Natural killer cell treated with Interleukin-12 subunit alpha and Interleukin-12 subunit beta and Interleukin-15 and Interleukin-18, amount 100 ng/mL, for 72 hours (primary cell): Measurements from ENCODE around the gene ADAMTS17. TPM values are rescaled to one million over a fixed set of nuclear protein-coding genes. Genes with fewer than 3 reads are reported as not detected.

Source experiments
- ATAC-seq, 2 donors: fragments of 150-1000 bp; cut with Tn5 transposase in 1 of 2; sonication (Bioruptor Pico), chemical (Tn5 transposase) in 1 of 2; 2 replicates each; pipeline ENCODE4 v1.10.0; 2021
- DNase-seq: peaks from one replicate; pipeline ENCODE4 v3.0.0; 2022; ENCODE audit warnings: low spot score
- H3K27ac Mint-ChIP-seq, 2 donors: 1 replicate in 1 of 2; 2 replicates in 1 of 2; pipeline ENCODE4 v1.8.0; 2022; ENCODE audit warnings: mixed read lengths in 2 of 2, mild to moderate bottlenecking in 1 of 2, moderate library complexity in 1 of 2
- H3K27me3 Mint-ChIP-seq, 2 donors: 1 replicate in 1 of 2; 2 replicates in 1 of 2; pipeline ENCODE4 v1.8.0; 2022; ENCODE audit warnings: mixed read lengths in 2 of 2
- H3K36me3 Mint-ChIP-seq: one replicate; pipeline ENCODE4 v1.8.0; 2022; ENCODE audit warnings: mixed read lengths
- H3K4me1 Mint-ChIP-seq, 2 donors: 1 replicate in 1 of 2; 2 replicates in 1 of 2; pipeline ENCODE4 v1.8.0; 2022; ENCODE audit warnings: low read depth in 2 of 2, mixed read lengths in 2 of 2, mild to moderate bottlenecking in 1 of 2
- H3K4me3 Mint-ChIP-seq: one replicate; pipeline ENCODE4 v1.8.0; 2022; ENCODE audit warnings: mixed read lengths
- H3K9me3 Mint-ChIP-seq: 2 replicates; pipeline ENCODE4 v1.8.0; 2022; ENCODE audit warnings: mixed read lengths
- total RNA-seq, 2 donors: library from RNA; stranded (reverse); gene quantifications; one replicate each; pipeline ENCODE4 v1.2.3, GENCODE V29; 2022

The ADAMTS17 gene
- total RNA-seq, 2 donors from 2014 or later, result 0.31 to 0.59 TPM

DNA sequence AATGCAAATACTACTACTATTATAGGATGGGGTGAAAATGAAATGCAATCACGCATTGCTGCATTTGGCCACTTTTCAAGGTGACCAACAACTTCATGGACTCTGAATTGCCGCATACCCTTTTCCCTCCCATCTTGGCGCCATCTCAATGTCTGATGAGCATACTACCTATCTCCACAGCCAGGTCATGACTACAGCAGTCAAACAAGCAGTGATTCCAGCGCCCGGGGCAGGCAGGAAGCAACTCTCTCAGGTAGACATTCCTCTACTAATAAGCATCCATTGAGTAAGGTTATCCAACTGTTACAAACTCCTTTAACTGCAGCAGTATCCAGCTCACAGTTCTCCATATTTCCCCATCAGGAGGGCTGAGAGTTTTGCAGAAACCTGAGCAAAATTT lies 155.4 kb downstream of the ADAMTS17 start:
- H3K4me3 Mint-ChIP-seq, result no peak overlapping the region
- H3K27me3 Mint-ChIP-seq, result peaks cover 15 to 16% of the 10 kb centered on the region in 2 donors
- no peaks in the 10 kb centered on the region for H3K9me3 Mint-ChIP-seq
- H3K36me3 Mint-ChIP-seq, result no peaks in the 10 kb centered on the region
- DNase-seq, result no peak
- no peak overlapping the region for H3K27ac Mint-ChIP-seq
- ATAC-seq, result no peak
- H3K4me1 Mint-ChIP-seq, result no peaks in the 10 kb centered on the region

DNA sequence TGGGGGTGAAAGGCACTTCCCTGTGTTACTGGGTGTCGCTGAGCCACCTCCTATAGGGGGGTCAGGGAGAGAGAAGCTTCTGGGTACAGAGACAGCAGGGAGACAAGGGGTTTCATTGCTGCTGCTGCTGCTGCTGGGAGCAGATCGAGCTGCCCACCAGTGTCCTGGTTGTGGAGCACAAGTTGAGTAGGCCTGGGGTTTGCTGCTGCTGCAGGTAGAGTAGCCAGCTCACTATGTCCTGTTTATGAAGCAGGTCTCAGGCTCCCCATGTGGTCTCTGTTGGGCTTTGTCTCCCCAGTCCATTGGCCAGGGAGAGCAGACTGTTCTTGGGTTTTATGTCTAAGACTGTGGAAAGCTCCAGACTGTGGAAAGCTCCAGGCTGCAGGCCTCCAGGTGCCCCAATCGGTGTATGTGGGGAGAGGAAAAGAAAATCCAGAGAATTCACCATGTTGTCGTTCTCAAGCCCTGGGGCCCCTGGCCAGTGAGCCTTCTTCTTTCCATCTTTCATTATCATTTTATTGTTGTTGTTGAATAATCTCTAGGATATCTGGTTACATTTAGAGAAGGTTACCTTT lies 157.8 kb downstream of the ADAMTS17 start:
- Mint-ChIP-seq H3K4me3 (no peak overlapping the region), H3K4me1 (peaks cover 0 to 4% of the 10 kb centered on the region in 2 donors), H3K36me3 (no peaks in the 10 kb centered on the region), H3K27me3 (peaks cover 24 to 29% of the 10 kb centered on the region in 2 donors), H3K9me3 (no peaks in the 10 kb centered on the region), H3K27ac (no peak overlapping the region)
- DNase-seq (no peak), ATAC-seq (no peak)

DNA sequence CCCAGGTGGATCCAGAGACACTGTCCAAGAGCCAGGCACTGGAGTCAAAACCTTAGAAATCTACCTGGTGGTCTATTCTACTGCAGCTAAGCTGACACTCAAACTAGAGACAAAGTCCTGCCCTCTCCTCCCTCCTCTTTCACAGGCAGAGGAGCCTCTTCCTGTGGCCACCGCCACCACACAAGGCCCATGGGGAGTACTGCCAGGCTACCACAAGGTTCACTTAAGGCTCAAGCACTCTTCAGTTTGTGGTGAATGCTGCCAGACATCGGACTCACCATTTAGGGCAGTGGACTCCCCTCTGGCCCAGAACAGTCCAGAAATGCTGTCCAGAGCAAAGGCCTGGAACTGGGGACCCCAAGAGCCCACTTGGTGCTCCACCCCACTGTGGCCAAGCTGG lies 160.9 kb downstream of the ADAMTS17 start:
- H3K27ac Mint-ChIP-seq, result no peak overlapping the region

DNA sequence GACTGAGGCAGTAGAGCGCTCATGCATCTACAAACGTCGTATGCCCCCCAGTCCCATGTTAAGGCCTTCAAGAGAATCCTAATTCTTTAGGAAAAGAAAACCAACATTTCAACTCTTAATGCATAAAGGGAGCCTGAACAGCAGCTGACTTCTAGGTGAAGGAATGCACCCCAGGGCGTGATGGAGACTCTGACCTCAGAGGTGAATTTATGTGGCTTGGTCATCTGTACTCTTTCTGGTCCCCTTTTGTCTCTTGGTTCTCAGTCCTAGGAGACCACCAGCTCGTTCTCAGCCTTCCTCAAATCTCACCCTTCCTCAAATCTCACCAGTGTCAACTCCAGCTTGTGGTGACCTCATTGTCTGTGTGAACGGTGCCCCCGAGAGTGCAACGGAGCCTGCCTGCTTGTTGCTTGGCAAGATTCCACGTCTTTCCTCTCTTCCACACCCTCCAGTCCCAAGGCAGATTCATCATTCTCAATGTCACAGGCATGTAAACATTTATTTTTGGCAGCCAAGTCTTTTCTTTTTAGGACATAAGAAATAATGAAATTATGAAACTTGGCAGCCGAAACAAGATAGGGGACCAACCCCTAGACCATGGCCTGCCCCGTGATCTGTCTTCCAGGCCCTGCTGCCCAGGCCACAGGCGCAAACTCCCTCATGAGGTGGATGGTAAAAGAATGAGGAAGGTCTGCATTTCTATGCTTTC lies 166.2 kb downstream of the ADAMTS17 start:
- Mint-ChIP-seq H3K9me3 (peaks cover 4% of the 10 kb centered on the region), H3K27me3 (peaks cover 17 to 24% of the 10 kb centered on the region in 2 donors), H3K4me3 (no peak overlapping the region), H3K4me1 (no peaks in the 10 kb centered on the region), H3K36me3 (no peaks in the 10 kb centered on the region), H3K27ac (no peak overlapping the region)
- ATAC-seq (no peak), DNase-seq (no peak)

More for the DNA sequence above, 160.9 kb downstream of the ADAMTS17 start:
- Mint-ChIP-seq H3K27me3 (peaks cover 24 to 26% of the 10 kb centered on the region in 2 donors), H3K36me3 (no peaks in the 10 kb centered on the region), H3K9me3 (no peaks in the 10 kb centered on the region), H3K4me1 (peaks cover 0 to 4% of the 10 kb centered on the region in 2 donors), H3K4me3 (no peak overlapping the region)
- DNase-seq, result no peak
- ATAC-seq, result no peak

DNA sequence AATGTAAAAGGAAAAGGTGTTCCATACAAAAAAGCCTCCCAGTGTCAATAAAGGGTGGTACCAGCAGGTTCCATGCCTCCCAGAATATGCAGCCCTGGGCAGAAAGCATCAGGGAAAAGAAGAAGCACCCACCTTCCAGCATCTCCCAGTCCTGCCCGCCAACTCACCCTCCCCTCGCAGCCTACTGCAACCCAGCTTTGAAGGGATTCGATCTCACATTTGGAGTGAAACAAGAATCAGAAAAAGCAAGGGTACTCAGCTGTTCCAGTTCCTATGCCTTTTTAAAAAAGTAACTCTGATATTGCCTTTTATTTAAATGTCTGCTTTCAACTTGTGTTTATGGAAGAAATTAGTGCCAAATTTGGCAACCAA lies 166.9 kb downstream of the ADAMTS17 start:
- no peak overlapping the region for H3K4me3 Mint-ChIP-seq
- no peak overlapping the region for H3K27ac Mint-ChIP-seq
- DNase-seq (no peak), ATAC-seq (no peak)
- peaks cover 14 to 19% of the 10 kb centered on the region in 2 donors for H3K27me3 Mint-ChIP-seq
- peaks cover 4% of the 10 kb centered on the region for H3K9me3 Mint-ChIP-seq
- no peaks in the 10 kb centered on the region for H3K4me1 Mint-ChIP-seq
- no peaks in the 10 kb centered on the region for H3K36me3 Mint-ChIP-seq

DNA sequence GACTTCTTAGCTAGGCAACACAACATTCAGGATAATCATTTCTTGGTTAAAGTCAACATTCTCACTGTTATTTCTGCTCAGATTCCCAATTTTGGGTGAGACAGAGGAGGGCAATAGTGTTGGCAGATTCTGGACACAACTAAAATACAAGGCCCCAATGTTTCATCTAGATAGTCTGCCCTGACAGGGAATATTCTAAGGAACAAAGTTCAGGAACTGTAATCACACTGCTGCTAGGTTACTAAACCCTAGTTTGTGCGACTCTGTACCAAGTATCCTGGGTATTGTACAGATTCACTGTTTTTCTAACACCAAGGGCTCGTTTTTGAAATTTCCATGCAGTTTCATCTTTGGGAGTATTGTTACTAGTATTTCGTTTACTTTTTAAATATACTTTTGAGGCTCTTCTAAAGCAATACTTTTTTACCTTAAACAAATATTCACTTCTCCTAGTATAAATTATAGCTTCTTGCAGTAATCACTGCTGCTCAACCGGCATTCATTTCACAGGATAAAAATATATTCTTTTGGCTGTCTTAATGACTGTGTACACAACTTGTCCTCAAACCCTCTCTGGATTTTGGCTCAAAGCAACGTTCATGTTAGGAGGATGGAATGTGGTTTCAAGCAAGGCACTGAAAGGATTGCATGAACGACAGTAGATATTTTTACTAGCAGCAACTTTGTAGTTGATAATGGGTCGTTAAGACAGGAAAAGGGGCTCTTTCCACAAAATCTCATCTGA lies 167.4 kb downstream of the ADAMTS17 start:
- H3K4me3 Mint-ChIP-seq, result no peak overlapping the region
- peaks cover 4% of the 10 kb centered on the region for H3K9me3 Mint-ChIP-seq
- no peak overlapping the region for H3K27ac Mint-ChIP-seq
- ATAC-seq (no peak), DNase-seq (no peak)
- H3K36me3 Mint-ChIP-seq, result no peaks in the 10 kb centered on the region
- peaks cover 12 to 14% of the 10 kb centered on the region in 2 donors for H3K27me3 Mint-ChIP-seq
- no peaks in the 10 kb centered on the region for H3K4me1 Mint-ChIP-seq

DNA sequence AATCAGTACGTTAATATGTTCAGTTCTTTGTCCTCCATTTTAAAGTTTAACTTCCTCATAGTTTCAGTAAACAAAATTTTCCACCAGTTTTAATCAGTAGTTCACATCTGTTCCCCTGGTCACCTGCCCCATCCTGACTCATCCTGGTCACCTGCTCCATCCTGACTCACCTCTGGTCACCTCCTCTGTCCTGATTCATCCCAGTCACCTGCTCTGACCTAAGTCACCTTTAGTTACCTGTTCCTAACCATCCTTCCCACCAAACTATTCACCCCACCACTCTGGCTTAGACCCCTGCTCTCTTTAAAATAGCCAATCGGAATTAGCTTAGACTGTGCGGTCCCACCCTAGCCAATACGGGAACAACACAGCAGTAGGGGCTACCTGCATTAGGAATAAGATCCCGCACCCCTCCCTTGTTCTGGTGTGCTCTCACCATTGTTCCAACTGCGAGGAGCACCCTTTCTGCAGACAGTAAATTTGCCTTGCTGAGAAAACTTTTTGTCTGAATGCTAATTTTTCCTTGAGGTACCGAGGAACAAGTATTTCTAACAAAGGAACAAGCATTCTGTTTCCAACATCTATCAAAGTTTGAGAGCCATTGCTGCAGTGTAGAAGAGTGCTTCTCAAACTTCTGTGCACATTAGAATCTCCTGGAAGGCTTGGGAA lies 169.3 kb downstream of the ADAMTS17 start:
- ATAC-seq, result no peak

DNA sequence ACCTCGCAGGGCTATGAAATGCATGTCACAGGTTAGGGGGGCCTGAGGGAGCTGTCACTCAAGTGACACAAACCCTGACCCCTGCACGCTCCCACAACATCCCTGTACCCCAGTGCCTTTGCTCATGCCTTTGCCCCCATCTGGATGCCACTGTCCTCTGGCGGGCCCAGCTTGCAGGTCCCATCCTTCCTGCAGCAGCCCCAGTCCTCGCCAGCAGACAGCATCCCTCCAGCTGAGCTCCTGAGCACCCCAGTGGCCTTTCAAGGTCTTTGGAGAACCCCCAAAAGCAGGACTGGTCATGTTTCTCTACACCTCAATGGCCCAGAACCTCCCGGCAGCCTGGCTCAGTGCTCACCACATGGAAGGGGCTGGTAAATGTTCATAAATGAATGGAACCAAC lies 170.4 kb downstream of the ADAMTS17 start:
- no peak for DNase-seq
- H3K36me3 Mint-ChIP-seq, result no peaks in the 10 kb centered on the region
- no peak overlapping the region for H3K27ac Mint-ChIP-seq
- H3K4me1 Mint-ChIP-seq, result peaks cover 0 to 4% of the 10 kb centered on the region in 2 donors
- no peak for ATAC-seq
- H3K9me3 Mint-ChIP-seq, result peaks cover 4% of the 10 kb centered on the region
- no peaks in the 10 kb centered on the region for H3K27me3 Mint-ChIP-seq
- no peak overlapping the region for H3K4me3 Mint-ChIP-seq

More for the DNA sequence above, 169.3 kb downstream of the ADAMTS17 start:
- H3K27ac Mint-ChIP-seq, result no peak overlapping the region
- H3K9me3 Mint-ChIP-seq, result peaks cover 4% of the 10 kb centered on the region
- no peak overlapping the region for H3K4me3 Mint-ChIP-seq
- H3K27me3 Mint-ChIP-seq, result peaks cover 6% of the 10 kb centered on the region in 2 donors
- H3K4me1 Mint-ChIP-seq, result no peaks in the 10 kb centered on the region
- no peak for DNase-seq
- no peaks in the 10 kb centered on the region for H3K36me3 Mint-ChIP-seq

DNA sequence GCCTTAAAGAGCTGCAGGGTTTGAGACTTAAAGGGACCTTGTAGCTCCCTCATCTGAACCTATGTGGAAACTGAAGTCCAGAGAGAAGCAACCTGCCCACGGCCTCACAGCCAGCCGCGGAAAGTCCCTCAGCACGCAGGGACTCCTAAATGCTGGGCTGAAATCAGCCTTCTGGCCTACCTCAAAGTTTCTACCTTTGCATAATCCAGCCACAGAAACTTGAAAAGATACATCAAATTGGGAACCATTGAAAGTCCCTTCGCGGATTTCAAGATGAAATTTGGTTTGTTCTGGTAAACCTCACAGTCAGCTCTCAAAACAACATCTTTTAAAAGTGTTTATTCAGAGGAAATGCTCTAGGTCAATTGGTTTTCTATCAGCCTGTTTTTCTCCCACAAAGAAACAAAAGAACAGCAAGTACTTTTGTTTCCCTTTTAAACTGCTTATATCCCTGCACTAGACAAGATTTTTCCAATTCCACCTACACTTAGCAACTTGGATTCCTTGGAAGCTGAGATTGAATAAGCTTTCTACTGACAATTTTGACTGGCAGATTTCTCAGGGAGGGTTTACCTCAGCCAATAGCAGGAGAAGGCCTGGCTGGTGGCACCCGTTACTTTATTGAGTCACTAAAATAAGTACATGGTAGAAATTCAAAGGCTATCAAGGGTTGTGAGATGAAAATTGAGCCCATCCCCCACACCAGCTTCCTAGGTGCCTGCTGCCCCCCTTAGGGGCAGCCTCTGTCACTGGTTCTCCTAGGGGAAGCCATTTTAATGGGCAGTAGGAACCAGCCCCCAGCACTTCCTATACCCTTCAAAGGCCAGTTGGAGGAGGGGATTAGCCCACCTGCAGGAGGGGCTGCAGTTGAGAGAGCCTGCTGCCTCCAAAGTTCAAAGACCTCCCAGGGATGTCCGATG lies 171.2 kb downstream of the ADAMTS17 start:
- H3K4me3 Mint-ChIP-seq, result no peak overlapping the region
- DNase-seq (no peak), ATAC-seq (peak; percentile 43 to 48)
- H3K27me3 Mint-ChIP-seq, result no peaks in the 10 kb centered on the region
- peaks cover 0 to 4% of the 10 kb centered on the region in 2 donors for H3K4me1 Mint-ChIP-seq
- H3K27ac Mint-ChIP-seq, result no peak overlapping the region
- H3K36me3 Mint-ChIP-seq, result no peaks in the 10 kb centered on the region
- H3K9me3 Mint-ChIP-seq, result peaks cover 4% of the 10 kb centered on the region

DNA sequence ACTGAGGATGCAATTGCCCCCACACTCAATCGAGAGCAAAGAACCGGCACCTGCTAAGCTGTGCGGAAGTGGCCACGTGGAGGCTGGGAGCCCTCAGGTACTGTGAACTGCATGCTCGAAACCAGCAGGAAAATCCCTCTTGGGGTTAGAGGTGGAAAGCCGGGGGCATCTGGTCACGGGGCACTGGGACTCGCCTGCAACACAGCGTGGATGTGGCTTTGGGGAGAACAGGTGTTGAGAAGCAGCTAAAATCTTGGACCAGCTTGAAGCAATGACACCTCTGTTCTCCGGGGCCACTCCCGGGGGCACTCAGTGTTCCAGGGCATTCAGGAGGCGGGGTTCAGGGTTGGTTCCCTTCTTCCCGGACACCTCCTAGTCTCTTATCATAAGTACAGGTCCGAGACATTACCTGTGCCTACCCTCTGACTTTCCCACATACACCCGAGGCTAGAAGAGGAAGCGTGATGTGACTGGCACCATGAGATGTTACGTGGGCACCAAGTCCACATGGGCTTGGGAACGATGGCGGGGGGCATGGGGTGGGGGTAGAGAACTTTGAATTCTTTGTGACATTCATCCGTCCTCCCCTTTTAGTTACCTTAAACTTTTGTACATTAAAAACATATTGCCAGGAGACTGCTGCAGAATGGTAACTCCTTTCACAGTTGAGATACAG lies 172.0 kb downstream of the ADAMTS17 start:
- H3K4me1 Mint-ChIP-seq, result peaks cover 0 to 4% of the 10 kb centered on the region in 2 donors
- H3K4me3 Mint-ChIP-seq, result no peak overlapping the region
- DNase-seq (no peak), ATAC-seq (no peak)
- H3K27ac Mint-ChIP-seq, result no peak overlapping the region
- peaks cover 4% of the 10 kb centered on the region for H3K9me3 Mint-ChIP-seq
- no peaks in the 10 kb centered on the region for H3K36me3 Mint-ChIP-seq
- no peaks in the 10 kb centered on the region for H3K27me3 Mint-ChIP-seq

DNA sequence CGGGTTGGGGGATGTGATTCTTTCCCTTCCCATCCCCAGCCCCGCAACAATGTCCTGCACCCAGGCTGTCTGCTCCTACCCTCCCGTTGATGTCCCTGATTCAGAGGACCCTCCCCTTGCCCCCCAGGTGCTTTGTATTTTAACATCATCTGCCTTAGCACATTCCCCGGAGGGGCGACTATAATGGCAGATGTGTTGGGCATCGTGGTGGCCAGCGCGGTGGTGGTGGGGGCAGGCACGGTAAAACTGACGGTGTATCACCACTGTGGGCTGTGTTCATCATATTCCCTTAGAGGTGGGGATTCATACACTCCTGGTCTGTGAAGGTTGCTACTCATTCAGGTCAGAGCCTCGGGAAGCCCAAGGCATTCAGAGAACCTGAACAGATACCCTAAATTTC lies 173.0 kb downstream of the ADAMTS17 start:
- DNase-seq (no peak), ATAC-seq (no peak)
- Mint-ChIP-seq H3K36me3 (no peaks in the 10 kb centered on the region), H3K9me3 (peaks cover 4% of the 10 kb centered on the region), H3K4me3 (no peak overlapping the region), H3K27me3 (no peaks in the 10 kb centered on the region), H3K4me1 (peaks cover 0 to 4% of the 10 kb centered on the region in 2 donors), H3K27ac (no peak overlapping the region)

DNA sequence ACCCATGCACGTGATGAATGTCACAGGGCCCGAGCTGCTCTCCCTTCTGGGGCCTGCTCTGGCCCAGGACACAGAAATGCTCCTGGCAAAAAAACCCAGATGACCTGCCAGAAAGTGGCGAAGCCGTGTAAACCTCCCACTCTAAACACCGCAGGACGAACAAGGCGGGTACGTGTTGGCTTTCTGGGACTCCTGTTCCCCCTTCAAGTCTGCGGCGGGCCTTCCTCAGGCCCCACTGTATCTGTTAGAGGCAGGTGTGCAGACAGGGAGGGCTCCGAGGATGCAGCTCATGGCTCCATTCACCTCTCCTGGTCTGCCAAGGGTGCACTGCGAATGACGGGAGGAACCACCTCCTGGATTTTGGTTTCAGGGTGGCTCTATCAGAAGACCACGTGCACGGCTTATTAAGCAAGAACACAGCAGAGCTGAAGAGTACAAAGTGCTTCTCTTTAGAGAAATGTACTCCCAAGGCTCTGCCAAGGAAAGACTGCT lies 173.8 kb downstream of the ADAMTS17 start:
- ATAC-seq (no peak), DNase-seq (no peak)
- H3K4me1 Mint-ChIP-seq, result peaks cover 0 to 4% of the 10 kb centered on the region in 2 donors
- no peak overlapping the region for H3K4me3 Mint-ChIP-seq
- H3K27ac Mint-ChIP-seq, result no peak overlapping the region
- peaks cover 4% of the 10 kb centered on the region for H3K9me3 Mint-ChIP-seq
- H3K27me3 Mint-ChIP-seq, result no peaks in the 10 kb centered on the region
- no peaks in the 10 kb centered on the region for H3K36me3 Mint-ChIP-seq
